GM12878 (cell line): ENCODE results near the gene KLHL26. TPM values are rescaled to one million over a fixed set of nuclear protein-coding genes. Genes with fewer than 3 reads are reported as not detected.

Experiments
- ATAC-seq: fragments of 200-7000 bp; cut with Tn5 transposase; 3 replicates; pipeline ENCODE4 v1.9.1; 2020; ENCODE audit warnings: mild to moderate bottlenecking, moderate library complexity
- BruUV-seq: library from RNA; stranded (reverse); fragments of 400-500 nt; replicated peaks from 2 replicates; lab custom pipeline; 2021; lab: Mats Ljungman, UMichigan
- CTCF ChIA-PET: fragments of 300-600 bp; sonication (Branson Sonifier 250); formaldehyde crosslinking; extraction: SDS; loops from one replicate; lab custom pipeline; 2021; ENCODE audit warnings: inconsistent platforms; lab: Yijun Ruan, JAX
- POLR2A ChIA-PET: fragments of 350-600 bp; formaldehyde crosslinking; extraction: SDS; loops from one replicate; lab custom pipeline; 2021; ENCODE audit warnings: inconsistent platforms; lab: Charles Lee
- RAD21 ChIA-PET: fragments of 300-600 bp; sonication (Branson Sonifier 250); formaldehyde crosslinking; loops from one replicate; lab custom pipeline; 2023; ENCODE audit warnings: antibody characterized with exemption; ENCODE audit not compliant: unreplicated experiment; lab: Charles Lee
- SMC1A ChIA-PET: fragments of 300-600 bp; sonication (Branson Sonifier 250); formaldehyde crosslinking; loops from one replicate; lab custom pipeline; 2023; ENCODE audit not compliant: unreplicated experiment, uncharacterized antibody; lab: Charles Lee
- DNase-seq: peaks from one replicate; pipeline ENCODE4 v3.0.0-alpha.2; 2011; ENCODE audit warnings: low read depth, low spot score
- FAIRE-seq: peaks from 3 replicates; lab custom pipeline; 2011; peaks lifted over from hg19 to GRCh38; lab: Jason Lieb, UNC
- H2AFZ ChIP-seq: 2 replicates; pipeline ENCODE4 v1.6.0; 2011; ENCODE audit warnings: low read depth, low read length, control low read depth; ENCODE audit not compliant: control insufficient read depth
- H3K27ac ChIP-seq: 2 replicates; pipeline ENCODE4 v1.5.1; 2011; ENCODE audit warnings: control low read depth; ENCODE audit not compliant: control insufficient read depth, insufficient read depth
- H3K27me3 ChIP-seq, 2 experiments: replicated peaks in 1 of 2; 2 replicates each; pipeline versions ENCODE4 v1.6.0 to v1.6.1; 2011; ENCODE audit warnings: low read length in 1 of 2; ENCODE audit not compliant: control insufficient read depth in 2 of 2, insufficient read depth in 2 of 2
- H3K36me3 ChIP-seq, 2 experiments: 2 replicates each; pipeline ENCODE4 v1.5.1; 2011; ENCODE audit warnings: low read length in 1 of 2; ENCODE audit not compliant: control insufficient read depth in 2 of 2, insufficient read depth in 2 of 2
- H3K4me1 ChIP-seq: 2 replicates; pipeline ENCODE4 v1.6.1; 2011; ENCODE audit warnings: mild to moderate bottlenecking, low read length, moderate library complexity, mixed read lengths; ENCODE audit not compliant: control insufficient read depth, insufficient read depth
- H3K4me2 ChIP-seq: 2 replicates; pipeline ENCODE4 v1.6.0; 2011; ENCODE audit warnings: control low read depth; ENCODE audit not compliant: control insufficient read depth, insufficient read depth
- H3K4me3 ChIP-seq: fragments of 200-600 bp; sonication (generic); 2 replicates; pipeline ENCODE4 v1.5.1; 2016
- H3K79me2 ChIP-seq: 2 replicates; pipeline ENCODE4 v1.6.0; 2011; ENCODE audit warnings: low read length; ENCODE audit not compliant: control insufficient read depth, insufficient read depth
- H3K9ac ChIP-seq: 2 replicates; pipeline ENCODE4 v1.8.0; 2011; ENCODE audit warnings: low read length, control low read depth, mixed read lengths; ENCODE audit not compliant: control insufficient read depth, insufficient read depth
- H3K9me3 ChIP-seq: replicated peaks from 3 replicates; pipeline ENCODE4 v1.5.1; 2011; ENCODE audit warnings: mild to moderate bottlenecking, low read length; ENCODE audit not compliant: control insufficient read depth, insufficient read depth
- H4K20me1 ChIP-seq: 2 replicates; pipeline ENCODE4 v1.6.0; 2011; ENCODE audit not compliant: control insufficient read depth, insufficient read depth
- ASH2L ChIP-seq: fragments of 300-600, 200-600 bp; sonication (generic); IDR thresholded peaks from 2 replicates; pipeline ENCODE4 v1.6.1; 2017; ENCODE audit warnings: low read depth, mild to moderate bottlenecking, borderline replicate concordance
- CREB1 ChIP-seq: IDR thresholded peaks from 2 replicates; pipeline ENCODE4 v1.6.1; 2012; ENCODE audit warnings: low read depth, mild to moderate bottlenecking, inconsistent platforms
- NFXL1 ChIP-seq: fragments of 450-650 bp; IDR thresholded peaks from 2 replicates; pipeline ENCODE4 v1.6.1; 2017; ENCODE audit warnings: antibody characterized with exemption, mild to moderate bottlenecking, borderline replicate concordance
- SIN3A ChIP-seq: IDR thresholded peaks from 2 replicates; pipeline ENCODE4 v1.6.1; 2012; ENCODE audit warnings: low read depth, low read length, improper control_type of control experiment
- SMC3 ChIP-seq: IDR thresholded peaks from 2 replicates; pipeline ENCODE4 v1.6.1; 2011; ENCODE audit warnings: low read length, improper control_type of control experiment, borderline replicate concordance
- STAT3 ChIP-seq: IDR thresholded peaks from 2 replicates; pipeline ENCODE4 v1.6.1; 2011; ENCODE audit warnings: low read depth, low read length, improper control_type of control experiment
- WGBS: methylation state at CpG from one replicate; pipeline ENCODE4 v1.1.6; 2016; ENCODE audit warnings: low lambda C conversion rate; ENCODE audit not compliant: insufficient replicate concordance, insufficient coverage; ENCODE audit errors: missing lambda C conversion rate; 5-methylcytosine and 5-hydroxymethylcytosine counted together
- in situ Hi-C: fragments of 300-500 bp; cut with MboI; formaldehyde crosslinking; loops from 9 replicates; pipeline ENCODE4 v1.14.3; 2018; ENCODE audit warnings: mixed read lengths
- intact Hi-C: fragments of 100-400 bp; cut with micrococcal nuclease; formaldehyde crosslinking; loops from one replicate; pipeline ENCODE4 v1.14.2; 2022; ENCODE audit not compliant: unreplicated experiment
- polyA plus RNA-seq, 11 experiments: library from polyadenylated mRNA; depleted of rRNA in 4 of 11; unstranded in 6 of 11; stranded (reverse) in 5 of 11; fragments of >200 nt; fragmentation: Nextera tagmentation in 4 of 11; fragmentation: Illumina TruSeq in 1 of 11; extraction: Ambion mirVana in 4 of 11; extraction: Trizol in 1 of 11; gene quantifications; 1 replicate in 1 of 11; 2 replicates in 10 of 11; pipeline versions ENCODE4 v1.2.1 to v1.2.3, GENCODE V29; 2011 to 2016; ENCODE audit warnings: inconsistent platforms in 2 of 11, missing spikeins in 2 of 11, low read depth in 1 of 11
- total RNA-seq, 4 experiments: library from RNA; depleted of rRNA in 3 of 4; stranded (reverse); fragments of >200 nt in 3 of 4; fragmentation: Illumina TruSeq in 1 of 4; extraction: Trizol in 1 of 4; gene quantifications; 2 replicates each; pipeline versions ENCODE4 v1.2.1 to v1.2.3, GENCODE V29; 2013 to 2021
- TF ChIP-seq, protein P1 (sequence below): fragments of 450-650 bp; IDR thresholded peaks from 2 replicates; pipeline ENCODE4 v1.6.1; 2018; ENCODE audit warnings: borderline replicate concordance, mild to moderate bottlenecking; ENCODE audit not compliant: partially characterized antibody

KLHL26 gene
- total and polyA plus RNA-seq, 10 of the 15 experiments (the other 5 are each of a cell fraction or from before 2014, with no cell fraction given): 0.18 to 14.6 (median 2.9) TPM

DNA sequence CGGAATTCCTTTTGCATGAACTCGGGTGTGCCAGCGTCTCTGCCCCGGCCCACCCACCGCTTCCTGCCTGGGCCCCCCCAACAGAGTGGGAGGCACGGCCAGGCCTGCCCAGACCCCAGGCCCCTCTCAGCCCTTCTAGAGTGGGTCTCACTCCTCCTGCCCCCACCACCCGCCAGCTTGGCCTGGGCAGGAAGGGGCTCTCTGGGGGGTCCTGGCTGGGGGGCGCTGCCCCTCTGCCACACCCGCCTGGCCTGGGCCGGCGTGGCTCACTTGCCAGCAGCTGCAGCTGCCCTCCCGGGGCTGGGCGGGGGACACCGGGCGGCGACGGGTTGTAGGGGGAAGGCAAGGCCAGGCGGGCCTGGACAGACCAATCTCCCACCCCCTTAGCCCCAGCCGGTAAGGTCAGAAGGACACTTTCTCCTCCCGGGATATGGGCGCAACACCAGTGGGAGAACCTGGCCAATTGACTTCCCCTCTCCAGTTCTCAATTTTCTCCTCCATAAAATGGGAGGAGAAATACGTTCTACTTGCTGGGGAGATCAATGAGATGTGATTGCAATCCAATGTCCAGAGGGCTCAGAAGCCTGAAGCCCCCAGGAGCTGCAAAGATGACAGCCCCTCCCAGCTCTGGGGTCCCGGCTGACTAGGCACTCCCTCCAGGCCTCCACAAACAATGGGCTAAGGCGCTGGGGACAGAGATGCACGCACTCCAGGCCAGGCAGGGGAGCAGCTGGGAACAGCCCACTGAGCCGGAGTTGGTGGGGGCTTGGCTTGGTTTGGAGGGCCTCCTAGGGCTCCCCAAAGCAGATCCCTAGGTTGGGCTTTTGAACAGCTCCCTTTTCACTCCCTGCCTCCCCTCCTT lies 32.6 kb upstream of the KLHL26 start:
- POLR2A ChIA-PET: no interaction called here
- in situ Hi-C loops (no loop called here), intact Hi-C loops (no loop called here)
- H4K20me1 ChIP-seq: no peaks in the 10 kb centered on the region; the same call in none of the 2 replicates
- no peak overlapping the region for H3K4me3 ChIP-seq
- WGBS: 14% methylated on average over 18 of the region's 26 CpGs
- no peak overlapping the region for H2AFZ ChIP-seq
- DNase-seq: no peak
- no peak overlapping the region for H3K4me2 ChIP-seq
- RAD21 ChIA-PET: no interaction called here
- no peak for FAIRE-seq
- no peak overlapping the region for H3K27ac ChIP-seq
- H3K4me1 ChIP-seq: no peaks in the 10 kb centered on the region
- peaks cover 14 to 20% of the 10 kb centered on the region in 2 experiments for H3K27me3 ChIP-seq
- SMC1A ChIA-PET: no interaction called here
- CTCF ChIA-PET: no interaction called here
- H3K79me2 ChIP-seq: no peaks in the 10 kb centered on the region
- H3K36me3 ChIP-seq: no peaks in the 10 kb centered on the region
- no peaks in the 10 kb centered on the region for H3K9me3 ChIP-seq
- no TSS peak for BruUV-seq
- H3K9ac ChIP-seq: no peak overlapping the region
- TF ChIP-seq STAT3: no peak
- no peak for TF ChIP-seq NFXL1
- TF ChIP-seq, protein P1, sequence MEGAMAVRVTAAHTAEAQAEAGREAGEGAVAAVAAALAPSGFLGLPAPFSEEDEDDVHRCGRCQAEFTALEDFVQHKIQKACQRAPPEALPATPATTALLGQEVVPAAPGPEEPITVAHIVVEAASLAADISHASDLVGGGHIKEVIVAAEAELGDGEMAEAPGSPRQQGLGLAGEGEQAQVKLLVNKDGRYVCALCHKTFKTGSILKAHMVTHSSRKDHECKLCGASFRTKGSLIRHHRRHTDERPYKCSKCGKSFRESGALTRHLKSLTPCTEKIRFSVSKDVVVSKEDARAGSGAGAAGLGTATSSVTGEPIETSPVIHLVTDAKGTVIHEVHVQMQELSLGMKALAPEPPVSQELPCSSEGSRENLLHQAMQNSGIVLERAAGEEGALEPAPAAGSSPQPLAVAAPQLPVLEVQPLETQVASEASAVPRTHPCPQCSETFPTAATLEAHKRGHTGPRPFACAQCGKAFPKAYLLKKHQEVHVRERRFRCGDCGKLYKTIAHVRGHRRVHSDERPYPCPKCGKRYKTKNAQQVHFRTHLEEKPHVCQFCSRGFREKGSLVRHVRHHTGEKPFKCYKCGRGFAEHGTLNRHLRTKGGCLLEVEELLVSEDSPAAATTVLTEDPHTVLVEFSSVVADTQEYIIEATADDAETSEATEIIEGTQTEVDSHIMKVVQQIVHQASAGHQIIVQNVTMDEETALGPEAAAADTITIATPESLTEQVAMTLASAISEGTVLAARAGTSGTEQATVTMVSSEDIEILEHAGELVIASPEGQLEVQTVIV: no peak
- no peak for TF ChIP-seq CREB1
- no peak for TF ChIP-seq SIN3A
- TF ChIP-seq SMC3: no peak
- no peak for TF ChIP-seq ASH2L
- ATAC-seq: no peak
